Measurements from ENCODE around the gene NEK8.
"Not testable (repeated sequence)": the region's sequence is repeated elsewhere in the genome, so short reads cannot be mapped to it uniquely, and the experiment has no call there.

The NEK8 gene

GRCh38 chr17:28760601-28761562, 32.3 kb downstream of the NEK8 start:
- peak in 27 of 56 donors; percentile 7 to 68 (median 34) for DNase-seq

DNA sequence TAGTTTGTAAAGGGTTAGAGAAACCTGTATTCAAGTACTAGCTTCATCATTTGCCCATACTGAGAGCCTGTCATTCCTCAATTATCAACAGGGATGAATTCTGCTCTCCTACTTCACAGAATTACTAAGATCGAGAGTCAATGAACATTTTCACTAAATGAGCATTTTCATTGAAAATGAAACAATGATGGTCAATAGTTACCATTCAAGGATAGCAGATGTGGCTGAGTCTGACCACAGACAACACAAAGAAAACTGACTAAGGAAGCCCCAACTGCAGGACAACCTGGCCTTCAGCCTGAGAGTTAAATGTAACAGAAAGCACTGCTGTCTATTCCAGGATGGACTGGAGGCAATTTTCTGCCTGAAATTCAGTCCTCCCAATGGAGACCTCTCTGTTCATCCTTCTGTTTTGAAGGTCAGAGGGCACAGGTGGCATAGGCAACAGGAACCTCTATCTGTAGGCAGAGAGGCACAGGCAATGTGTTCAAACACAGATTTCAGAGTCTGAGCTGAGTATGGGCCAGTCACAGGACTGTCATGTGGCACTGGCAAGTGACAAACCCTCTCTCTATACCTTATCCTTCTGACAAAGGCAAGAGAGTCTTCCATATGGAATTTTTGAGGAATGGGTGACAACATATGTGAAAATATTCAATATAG, 34.7 kb downstream of the NEK8 start:
- peak in 1 of 56 donors; percentile 65 for DNase-seq

DNA sequence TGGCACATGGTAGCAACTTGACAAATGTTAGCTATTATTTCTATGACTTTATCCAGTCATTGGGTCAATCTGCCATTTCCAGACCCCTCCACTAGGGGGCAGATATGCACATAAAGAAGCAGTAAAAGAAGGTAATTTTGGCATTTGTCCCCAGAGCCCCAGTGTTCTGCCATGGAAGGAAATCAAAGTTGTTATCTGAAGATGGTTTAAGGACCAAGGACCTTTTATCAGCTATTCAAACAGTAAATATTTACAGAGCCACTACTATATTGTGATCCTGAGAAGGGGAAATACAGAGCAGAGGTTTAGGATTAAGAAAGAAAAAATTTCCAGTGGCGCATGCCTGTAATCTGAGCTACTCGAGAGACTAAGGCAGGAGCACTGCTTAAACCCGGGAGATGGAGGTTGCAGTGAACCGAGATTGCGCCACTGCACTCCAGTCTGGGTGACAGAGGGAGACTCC, 35.2 kb downstream of the NEK8 start:
- DNase-seq: peak in 39 of 56 donors; percentile 15 to 88 (median 36)

DNA sequence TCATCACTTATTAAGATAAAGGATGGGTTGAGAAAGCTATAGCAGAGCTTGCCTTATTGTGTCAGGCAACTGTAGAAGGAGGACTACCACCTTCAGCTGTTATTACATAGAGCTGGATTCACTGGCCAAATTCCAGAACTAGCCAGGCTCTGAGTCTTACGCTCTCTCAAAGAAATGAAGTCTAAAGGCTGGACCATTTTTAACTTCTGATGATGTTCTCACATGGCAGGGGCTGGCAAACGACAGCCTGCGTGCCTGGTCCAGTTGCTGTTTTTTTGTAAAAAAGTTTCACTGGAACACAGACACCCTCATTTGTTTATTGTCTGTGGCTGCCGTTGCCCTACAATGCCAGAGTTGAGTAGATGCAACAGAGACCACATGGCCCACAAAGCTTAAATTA, 36.5 kb downstream of the NEK8 start:
- DNase-seq: peak in 3 of 56 donors; percentile 6 to 21 (median 14)

DNA sequence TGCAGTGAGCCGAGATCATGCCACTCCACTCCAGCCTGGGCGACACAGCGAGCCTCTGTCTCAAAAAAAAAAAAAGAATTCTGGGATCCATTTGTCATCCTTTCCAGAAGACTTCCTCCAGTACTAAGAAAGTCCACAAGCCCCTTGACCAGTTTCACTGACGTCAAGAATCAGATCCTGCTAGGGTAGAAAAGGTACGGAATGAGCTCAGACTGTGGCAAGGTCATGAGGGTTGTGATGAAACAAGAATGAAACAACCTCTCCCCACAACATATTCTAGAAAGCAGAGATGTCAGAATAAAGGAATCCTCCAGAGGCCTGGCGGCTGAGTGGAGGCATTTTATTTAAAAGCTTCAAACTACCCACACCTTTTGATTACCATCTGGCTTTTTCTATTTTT, 45.1 kb downstream of the NEK8 start:
- DNase-seq: no peak

- DNase-seq: no peak
Measured at GRCh38 chr17:28774206-28774605, 45.6 kb downstream of the NEK8 start.

- DNase-seq: no peak
Measured at GRCh38 chr17:28777178-28777577, 48.6 kb downstream of the NEK8 start.

DNA sequence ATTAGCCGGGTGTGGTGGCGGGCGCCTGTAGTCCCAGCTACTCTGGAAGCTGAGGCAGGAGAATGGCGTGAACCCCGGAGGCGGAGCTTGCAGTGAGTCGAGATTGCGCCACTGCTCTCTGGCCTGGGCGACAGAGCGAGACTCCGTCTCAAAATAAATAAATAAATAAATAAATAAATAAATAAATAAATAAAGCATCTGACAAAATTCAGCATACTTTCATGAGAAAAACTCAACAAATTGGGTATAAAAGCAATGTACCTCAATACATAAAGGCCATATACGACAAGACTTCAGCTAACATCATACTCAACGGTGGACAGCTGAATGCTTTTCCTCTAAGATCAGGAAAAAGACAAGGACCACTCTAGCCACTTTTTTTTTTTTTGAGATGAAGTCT, 51.0 kb downstream of the NEK8 start:
- DNase-seq: not testable (repeated sequence)

- no peak for DNase-seq
Measured at GRCh38 chr17:28783161-28783560, 54.6 kb downstream of the NEK8 start.

GRCh38 chr17:28788100-28788499, 59.5 kb downstream of the NEK8 start:
- no peak for DNase-seq

Data from nucleus accumbens (tissue), 56 donors.